Mesenteric fat pad (tissue), 1 donor: Measurements from ENCODE around the gene COL8A2. TPM values are rescaled to one million over a fixed set of nuclear protein-coding genes. Genes with fewer than 3 reads are reported as not detected.

Source experiments
- DNase-seq: peaks from one replicate; pipeline ENCODE4 v3.0.0-alpha.2; 2020; ENCODE audit warnings: low spot score
- total RNA-seq: library from RNA; stranded (reverse); fragmentation: NEBNext Ultra II Directional; extraction: Animal tissue kit (Norgen Biotek cat#: 25700); gene quantifications from one replicate; pipeline ENCODE4 v1.2.1, GENCODE V29; 2021
- donor health status: DM: yes; HTN: yes; CAD: no.

COL8A2 gene
- total RNA-seq, 1 donor from 2014 or later = 3.3 TPM

DNA sequence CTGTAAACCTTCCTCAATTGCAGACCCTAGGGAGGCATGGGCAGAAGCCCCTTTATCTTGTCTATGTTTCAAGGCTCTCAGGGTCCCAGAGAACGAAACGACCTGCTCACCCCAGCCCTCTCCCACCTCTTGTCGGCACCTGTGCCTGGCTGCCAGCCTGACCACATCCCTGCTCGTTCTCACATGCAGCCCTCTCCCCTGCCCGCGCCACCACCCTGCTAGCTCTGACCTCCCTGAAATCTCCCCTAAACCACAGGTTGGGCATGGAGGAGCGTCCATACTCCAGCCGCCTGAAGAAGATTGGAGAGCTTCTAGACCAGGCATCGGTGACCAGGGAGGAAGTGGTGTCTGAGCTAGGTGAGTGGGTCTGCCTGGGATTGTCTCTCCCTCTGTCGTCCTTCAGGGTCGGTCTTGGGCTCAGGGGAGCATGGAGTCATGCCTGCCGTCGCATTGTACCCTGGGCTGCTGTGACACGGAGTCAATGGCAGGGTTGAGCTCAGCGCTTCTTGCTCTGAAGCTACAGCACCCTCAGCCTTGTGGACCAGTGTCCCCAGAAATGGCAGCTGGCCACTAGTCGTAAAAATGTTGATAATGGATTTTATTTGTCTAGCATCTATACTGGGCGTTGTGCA lies 32.7 kb downstream of the COL8A2 start:
- peak; percentile 60 for DNase-seq

DNA sequence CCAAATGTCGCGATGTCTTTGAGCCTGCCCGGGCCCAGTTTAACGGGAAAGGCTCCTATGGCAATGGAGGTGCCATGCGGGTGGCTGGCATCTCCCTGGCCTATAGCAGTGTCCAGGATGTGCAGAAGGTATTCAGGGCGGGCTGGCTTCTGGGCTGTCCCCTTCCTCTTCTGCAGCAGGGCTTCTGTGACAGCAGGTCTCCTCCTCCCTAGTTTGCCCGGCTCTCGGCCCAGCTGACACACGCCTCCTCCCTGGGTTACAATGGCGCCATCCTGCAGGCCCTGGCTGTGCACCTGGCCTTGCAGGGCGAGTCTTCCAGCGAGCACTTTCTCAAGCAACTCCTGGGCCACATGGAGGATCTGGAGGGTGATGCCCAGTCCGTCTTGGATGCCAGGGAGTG lies 33.3 kb downstream of the COL8A2 start:
- peak; percentile 85 for DNase-seq

DNA sequence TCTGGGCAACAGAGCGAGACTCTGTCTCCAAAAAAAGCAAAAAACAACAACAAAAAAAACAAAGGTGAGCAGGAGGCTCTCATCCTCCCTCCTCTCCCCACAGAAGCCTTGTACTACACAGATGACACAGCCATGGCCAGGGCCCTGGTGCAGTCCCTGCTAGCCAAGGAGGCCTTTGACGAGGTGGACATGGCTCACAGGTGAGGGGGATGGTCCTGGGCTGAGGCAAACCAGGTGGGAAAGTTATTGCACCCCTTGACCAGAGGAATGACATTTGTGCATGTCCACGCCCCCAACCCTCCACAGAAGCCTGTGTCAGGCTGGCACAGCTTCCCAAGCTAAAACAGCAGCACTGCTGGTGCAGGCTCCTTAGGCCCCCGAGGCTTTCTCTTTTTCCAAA lies 33.9 kb downstream of the COL8A2 start:
- peak; percentile 67 for DNase-seq

- DNase-seq = peak; percentile 83
These were observed 35.5 kb downstream of the COL8A2 start for GRCh38 chr1:36089393-36090121.

- DNase-seq = peak; percentile 96
These were observed 36.2 kb downstream of the COL8A2 start, which contains the start of gene ADPRS for GRCh38 chr1:36088577-36089392. TSS of gene ADPRS (plus strand) at chr1:36088892. CDS start at chr1:36088905, 13 bp downstream.

DNA sequence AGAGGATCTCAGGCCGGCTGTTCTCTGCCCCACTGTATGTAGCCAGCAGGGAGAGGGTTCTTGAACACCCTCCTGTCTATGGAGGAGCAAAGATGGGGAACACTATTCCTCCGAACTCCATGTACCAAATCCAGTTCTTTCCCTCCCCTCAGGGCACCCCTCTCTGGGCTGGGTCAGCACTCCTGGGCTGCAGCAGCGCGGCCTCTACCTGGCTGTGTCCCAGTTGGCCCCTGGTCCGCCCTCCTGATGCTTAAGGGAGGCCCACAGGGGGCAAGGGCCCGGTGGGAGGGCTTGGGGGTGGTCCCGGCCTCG lies 36.8 kb downstream of the COL8A2 start:
- no peak for DNase-seq

DNA sequence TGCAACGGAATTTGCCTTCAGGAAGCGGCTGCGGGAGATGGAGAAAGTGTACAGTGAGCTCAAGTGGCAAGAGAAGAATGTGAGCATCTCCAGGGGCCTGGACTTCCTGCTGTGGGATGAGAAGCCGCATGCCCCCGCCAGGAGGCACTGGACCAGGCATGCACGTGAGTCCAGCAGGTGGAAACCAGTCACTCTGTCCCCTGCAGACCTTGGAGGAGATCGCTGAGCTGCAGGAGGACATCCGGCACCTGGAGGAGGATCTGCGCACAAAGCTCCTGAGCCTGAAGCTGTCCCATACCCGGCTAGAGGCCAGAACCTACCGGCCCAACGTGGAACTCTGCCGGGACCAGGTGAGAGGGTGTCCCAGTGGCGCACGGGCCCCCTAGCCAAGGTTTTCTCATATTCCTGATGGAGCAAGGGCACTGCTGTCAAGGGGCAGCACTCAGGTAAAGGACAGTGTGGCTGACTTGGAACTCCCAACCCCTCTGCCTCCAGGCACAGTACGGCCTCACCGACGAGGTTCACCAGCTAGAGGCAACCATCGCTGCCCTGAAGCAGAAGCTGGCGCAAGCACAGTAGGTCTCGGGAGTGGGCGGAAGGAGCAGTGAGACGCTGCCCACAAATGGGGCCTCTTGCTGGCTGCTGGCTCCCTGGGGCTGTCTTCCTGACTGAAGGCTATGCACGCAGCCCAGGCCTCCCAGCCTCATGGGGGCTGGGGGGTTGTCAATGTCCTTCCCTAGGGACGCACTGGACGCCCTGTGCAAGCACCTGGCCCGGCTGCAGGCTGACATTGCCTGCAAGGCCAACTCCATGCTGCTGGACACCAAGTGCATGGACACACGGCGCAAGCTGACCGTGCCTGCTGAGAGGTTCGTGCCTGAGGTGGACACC lies 37.5 kb downstream of the COL8A2 start:
- peak; percentile 89 for DNase-seq

- peak; percentile 72 for DNase-seq
These were observed 38.3 kb downstream of the COL8A2 start for GRCh38 chr1:36086529-36087232.

DNA sequence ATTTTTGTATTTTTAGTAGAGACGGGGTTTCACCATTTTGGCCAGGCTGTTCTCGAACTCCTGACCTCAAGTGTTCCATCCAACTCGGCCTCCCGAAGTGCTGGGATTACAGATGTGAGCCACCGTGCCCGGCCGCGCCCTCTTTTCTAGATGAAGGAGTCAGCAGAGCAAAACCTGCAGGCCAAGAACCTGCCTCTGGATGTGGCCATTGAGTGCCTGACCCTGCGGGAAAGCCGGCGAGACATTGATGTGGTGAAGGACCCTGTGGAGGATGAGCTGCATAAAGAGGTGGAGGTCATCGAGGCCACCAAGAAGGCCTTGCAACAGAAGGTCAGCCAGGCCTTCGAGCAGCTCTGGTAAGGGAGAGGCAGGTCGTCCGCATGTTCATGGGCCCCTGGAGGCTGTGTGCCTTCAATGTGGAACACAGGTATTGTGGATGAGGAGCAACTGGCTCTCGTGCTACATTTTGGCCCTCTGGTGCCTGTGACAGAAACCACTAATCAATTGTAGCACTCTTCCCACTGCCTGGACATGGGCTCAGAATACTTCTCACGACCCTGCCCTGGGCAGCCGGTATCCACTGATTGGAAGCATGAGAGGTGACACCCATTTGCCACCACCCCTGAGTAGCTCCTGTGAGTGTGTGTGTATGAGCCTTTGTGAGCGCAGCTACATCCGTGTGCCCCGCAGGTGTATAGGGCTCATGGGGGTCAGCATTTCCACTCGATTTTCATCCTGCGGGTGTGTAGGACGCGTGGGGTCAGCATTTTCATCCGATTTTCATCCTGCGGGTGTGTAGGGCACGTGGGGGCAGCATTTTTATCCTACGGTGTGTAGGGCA lies 39.1 kb downstream of the COL8A2 start:
- DNase-seq = peak; percentile 85

DNA sequence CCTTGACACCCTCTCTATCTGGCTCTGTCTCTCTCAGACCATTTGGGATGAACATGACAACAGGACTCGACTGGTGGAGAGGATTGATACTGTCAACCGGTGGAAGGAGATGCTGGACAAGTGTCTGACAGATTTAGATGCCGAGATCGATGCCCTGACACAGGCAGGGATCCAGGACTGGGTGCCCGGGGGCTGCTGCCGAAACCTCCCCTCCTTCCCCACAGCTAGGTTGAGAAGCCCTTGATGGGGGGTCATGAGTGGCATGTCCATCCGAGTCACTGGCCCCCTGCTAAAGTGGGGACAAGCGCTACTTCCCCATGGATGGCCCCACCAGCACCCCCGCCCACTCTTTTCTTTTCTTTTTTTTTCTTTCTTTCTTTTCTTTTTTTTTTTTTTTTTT lies 39.9 kb downstream of the COL8A2 start:
- DNase-seq = peak; percentile 39

- DNase-seq = no peak
These were observed 40.4 kb downstream of the COL8A2 start for GRCh38 chr1:36084497-36085115.

DNA sequence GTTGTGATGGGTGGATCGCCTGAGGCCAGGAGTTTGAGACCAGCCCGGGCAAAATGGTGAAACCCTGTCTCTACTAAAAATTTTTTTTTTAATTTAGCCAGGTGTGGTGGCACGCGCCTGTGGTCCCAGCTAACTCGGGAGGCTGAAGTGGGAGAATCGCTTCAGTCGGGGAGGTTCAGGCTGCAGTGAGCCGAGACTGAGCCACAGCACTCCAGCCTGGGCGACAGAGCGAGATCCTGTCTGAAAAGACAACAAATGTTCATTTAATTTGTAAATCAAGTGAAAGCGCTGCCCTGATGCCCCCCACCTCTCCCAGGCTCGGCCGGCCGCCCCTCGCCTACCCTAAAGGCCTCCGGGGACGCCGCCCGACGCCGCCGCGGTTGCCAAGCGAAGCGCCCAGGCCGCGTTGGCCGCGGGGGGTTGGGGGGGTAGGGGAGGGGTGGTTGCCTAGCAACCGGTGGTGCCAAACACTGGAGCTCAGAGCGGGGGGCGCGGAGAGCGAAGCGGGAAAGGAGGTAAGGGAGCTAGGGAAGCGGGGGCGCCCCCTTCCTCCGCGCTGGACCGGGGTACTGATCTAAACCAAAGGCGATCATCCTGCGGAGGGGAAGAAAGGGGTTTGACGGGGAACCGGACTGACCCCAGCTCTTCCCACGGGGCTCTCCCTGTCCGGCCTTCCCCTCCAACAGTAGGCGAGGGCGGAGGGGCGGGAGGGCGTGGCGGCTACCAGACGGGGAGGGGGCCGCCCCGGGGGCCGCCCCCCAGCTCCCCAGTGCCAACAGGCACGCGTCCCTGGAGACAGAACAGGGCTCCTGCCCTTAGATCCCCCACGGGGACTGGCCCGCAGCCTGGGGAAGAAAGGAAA lies 41.2 kb downstream of the COL8A2 start, which contains the start of gene TEKT2:
TEKT2 (plus strand) TSS at position 460 of the 862 bp plus-strand sequence. CDS start 828 bp downstream, outside the sequence.
- peak; percentile 89 for DNase-seq

DNA sequence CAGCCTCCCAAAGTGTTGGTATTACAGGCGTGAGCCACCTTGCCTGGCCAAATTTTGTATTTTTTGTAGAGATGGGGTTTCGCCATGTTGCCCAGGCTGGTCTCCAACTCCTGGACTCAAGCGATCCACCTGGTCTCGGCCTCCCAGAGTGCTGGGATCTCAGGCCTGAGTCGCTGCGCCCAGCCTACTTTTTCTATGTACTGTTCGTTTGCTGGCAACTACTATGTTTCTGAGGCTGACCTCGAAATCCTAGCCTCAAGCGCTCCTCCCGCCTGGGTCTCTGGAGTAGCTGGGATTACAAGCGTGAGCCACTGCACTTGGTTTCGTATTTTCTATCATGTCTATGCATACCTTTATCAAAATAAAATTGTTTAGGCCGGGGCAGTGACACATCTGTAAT lies 41.8 kb downstream of the COL8A2 start:
- no peak for DNase-seq

GRCh38 chr1:36081926-36082485 lies 43.0 kb downstream of the COL8A2 start:
- DNase-seq = no peak

GRCh38 chr1:36080801-36081200 lies 44.2 kb downstream of the COL8A2 start:
- DNase-seq = no peak

GRCh38 chr1:36080236-36080635 lies 44.8 kb downstream of the COL8A2 start:
- no peak for DNase-seq

- no peak for DNase-seq
These were observed 47.9 kb downstream of the COL8A2 start for GRCh38 chr1:36076979-36077573.
